Measurements from ENCODE around the gene VSIG8.

GRCh38 chr1:159873530-159874143 lies 11.2 kb upstream of the VSIG8 start:
- no peak for TF ChIP-seq CTCF (IDR thresholded peaks at IDR 0.05)
- no peak for TF ChIP-seq POLR2A (IDR thresholded peaks at IDR 0.05)
